GM10847 (cell line): Measurements from ENCODE around the gene SKOR2.

Experiments
- POLR2A ChIP-seq: IDR thresholded peaks from 2 replicates; pipeline ENCODE4 v1.6.1; 2011; ENCODE audit not compliant: insufficient read length; ENCODE audit errors: extremely low read depth

The SKOR2 gene

DNA sequence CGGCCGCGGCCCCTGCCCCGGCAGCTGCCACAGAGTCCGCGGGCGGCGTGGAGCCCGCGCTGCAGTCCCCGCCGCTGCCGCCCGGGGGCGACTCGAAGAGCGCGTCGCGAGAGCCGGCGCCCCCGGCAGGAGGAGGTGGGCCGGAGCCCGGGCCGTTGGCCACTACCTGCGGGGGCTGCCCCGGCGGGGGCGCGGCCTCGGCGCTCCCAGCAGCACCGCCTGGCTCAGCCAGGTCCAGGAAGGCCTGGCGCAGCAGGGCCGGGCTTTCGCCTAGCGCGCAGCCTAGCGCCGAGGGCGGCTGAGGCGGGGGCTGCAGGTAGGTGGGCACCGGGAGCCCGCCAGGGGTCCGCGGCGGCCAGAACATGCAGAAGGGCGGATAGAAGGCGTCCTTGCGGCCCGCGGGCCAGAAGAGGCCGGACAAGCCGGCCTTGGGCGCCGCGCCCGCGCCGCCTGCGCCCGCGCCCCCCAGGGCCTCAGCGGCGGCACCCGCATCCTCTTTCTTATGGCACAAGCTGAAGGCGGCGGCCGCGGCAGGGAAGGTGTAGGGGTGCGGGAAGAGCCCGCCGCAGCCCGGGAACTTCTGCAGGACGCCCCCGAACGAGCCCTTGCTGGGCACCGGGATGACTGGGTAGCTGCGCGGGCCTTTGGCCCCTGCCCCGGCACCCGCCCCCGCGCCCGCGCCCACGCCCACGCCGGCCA, 3.9 kb downstream of the SKOR2 start:
- TF ChIP-seq POLR2A = no peak

DNA sequence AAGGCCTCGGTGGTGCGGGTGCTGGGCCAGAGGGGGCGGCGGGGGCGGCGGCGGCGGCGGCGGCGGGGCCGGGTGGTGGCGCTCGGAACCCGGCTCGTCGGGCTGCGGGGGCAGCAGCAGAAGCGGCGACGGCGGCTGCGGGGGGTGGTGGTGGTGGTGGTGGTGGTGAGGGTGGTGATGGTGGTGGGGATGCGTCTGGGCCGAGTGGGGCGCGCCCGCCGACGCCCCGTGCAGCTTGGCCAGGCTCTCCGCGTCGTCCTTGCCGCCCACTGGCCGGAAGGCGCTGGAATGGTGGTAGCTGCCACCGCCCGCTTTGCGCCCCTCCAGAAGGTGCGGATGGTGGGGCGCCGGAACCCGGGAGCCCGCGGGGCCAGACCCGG, 4.4 kb downstream of the SKOR2 start:
- TF ChIP-seq POLR2A = no peak

DNA sequence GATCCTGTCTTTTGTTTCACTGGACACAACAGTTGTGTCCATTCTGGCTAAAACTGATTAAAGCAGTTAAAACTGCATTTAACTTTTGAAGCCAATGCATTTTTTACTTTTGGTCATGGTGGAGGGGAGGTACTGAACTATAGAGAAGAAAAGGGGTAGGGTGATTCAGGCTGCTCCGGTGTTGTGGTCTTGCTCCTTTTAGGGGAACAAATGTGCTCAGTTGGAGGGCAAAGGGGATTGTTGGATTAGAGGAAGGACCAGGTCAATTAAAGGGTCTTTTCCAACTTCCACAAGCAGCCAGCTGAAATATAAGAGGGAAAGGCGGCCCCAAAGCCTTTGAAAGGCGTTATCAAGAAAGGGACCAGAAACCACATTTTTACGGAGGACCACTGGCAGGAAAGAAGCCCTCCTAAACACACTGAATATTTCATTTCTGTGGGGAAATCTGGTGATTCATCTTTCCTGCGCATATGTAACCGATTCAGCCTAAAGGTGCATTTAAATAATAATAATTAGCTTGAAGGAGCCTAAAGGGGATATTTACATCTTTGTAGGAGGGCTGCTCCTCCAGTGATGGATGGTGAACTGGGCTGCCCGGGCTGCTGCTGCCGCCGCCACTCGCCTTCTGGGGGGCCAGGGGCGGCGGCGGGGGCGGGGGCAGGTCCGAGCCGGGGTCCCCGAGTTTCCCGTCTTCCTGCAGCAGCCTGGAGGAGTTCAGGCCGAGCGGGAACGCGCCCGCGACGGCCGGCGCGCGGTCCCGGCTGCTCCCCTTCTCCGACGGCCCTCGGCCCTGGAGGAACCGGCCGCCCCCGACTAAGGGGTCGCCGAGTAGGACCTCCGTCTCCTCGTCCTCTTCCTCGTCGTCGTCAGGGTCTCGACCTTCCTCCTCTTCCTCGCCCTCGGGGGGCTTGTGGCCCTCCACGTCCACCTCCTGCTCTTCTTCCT, 5.2 kb downstream of the SKOR2 start:
- no peak for TF ChIP-seq POLR2A

- TF ChIP-seq POLR2A = no peak
These were observed 7.4 kb downstream of the SKOR2 start for GRCh38 chr18:47244086-47244485.

DNA sequence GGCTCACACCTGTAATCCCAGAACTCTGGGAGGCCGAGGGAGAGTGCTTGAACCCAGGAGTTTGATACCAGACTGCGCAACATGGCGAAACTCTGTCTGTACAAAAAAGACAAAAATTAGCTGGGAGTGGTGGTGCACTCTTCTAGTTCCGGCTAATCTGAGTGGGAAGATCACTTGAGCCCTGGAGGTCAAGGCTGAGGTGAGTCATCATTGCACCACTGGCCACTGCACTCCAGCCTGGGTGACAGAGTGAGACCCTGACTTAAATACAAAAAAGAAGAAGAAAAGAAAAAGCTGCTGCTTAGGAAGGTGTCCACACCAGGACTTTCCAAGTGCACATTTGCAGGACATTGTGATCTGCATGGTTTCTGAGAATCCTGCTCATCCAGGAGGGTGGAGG, 16.4 kb downstream of the SKOR2 start:
- TF ChIP-seq POLR2A = no peak

GRCh38 chr18:47226660-47227059, 24.8 kb downstream of the SKOR2 start:
- no peak for TF ChIP-seq POLR2A

GRCh38 chr18:47215554-47216138, 35.8 kb downstream of the SKOR2 start:
- TF ChIP-seq POLR2A = no peak

DNA sequence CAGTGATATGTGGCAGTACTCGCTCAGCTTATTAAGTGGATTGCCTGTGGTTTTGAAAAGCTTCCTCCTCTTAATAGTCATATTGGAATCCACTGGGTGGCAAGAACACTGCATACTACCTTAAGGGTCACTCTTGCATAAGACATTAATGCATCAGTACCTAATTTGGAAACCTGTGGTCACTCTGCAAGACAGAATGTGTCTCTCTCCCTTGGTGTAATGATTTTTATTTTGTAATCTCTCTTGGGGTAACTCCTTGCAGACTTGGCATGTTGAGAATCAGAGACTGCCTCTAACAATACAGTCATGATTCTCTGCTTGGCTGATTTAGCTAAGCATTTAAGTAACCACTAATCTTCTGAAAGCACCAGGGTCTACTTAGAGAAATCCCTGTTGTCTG, 42.3 kb downstream of the SKOR2 start:
- no peak for TF ChIP-seq POLR2A

DNA sequence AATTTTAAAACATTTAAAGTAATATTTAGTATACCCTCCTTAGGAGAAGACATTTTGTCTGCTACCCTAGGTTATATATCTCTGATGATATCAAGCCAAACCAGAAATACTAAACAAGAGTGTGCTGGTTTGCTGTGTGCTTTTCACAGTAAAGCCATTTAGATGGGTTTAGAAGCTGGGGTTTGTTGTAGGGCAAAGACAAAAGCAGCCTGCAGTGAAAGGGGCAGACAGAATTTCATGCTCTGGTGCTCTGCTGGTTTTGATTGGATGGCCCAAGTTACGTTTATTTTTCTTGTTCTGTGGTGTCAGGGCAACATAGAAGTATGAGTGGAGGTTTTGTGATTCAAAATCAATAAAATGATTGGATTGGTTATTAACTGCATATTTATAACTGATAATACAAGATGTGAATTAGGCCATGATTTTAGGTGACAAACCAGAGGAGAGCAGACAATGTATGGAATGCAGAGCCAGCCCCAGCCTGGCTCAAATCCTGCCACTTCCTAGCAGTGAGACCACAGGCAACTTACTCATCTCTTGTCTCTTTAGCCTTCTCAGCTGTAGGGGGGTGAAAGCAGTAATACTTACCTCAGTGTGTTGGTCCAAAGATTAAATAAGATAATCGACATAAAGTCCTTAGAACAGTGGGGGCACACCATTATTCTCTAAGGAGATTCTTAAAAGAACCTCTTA, 44.4 kb downstream of the SKOR2 start:
- TF ChIP-seq POLR2A = no peak

DNA sequence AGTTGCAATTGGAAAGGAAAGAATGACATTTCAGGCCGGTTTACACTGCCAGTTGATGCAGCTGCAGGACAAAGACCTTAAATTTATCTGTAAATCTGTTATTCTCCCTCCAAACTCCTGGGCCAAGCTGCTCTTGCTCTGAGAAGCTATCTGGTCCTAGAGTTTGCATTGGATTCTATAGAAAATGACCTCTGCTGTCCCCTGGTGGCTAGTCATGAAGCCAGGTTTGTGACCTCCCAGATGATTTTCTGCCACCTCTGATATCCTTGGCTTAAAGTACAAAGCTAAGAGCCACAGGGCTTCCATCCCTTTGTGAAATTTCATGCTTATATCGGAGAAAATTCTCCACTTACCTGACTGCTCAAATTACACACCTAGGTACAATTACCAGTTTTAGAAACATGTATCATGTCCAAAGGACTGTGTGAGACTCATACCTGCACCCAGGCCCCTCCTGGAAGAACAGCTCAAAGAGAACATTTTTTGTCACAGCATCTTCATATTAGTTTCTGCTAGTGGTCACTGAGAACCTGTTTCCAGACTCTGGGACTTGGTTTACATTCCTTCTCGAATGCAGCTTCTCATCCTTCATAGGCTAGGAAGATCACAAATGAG, 46.4 kb downstream of the SKOR2 start:
- no peak for TF ChIP-seq POLR2A

DNA sequence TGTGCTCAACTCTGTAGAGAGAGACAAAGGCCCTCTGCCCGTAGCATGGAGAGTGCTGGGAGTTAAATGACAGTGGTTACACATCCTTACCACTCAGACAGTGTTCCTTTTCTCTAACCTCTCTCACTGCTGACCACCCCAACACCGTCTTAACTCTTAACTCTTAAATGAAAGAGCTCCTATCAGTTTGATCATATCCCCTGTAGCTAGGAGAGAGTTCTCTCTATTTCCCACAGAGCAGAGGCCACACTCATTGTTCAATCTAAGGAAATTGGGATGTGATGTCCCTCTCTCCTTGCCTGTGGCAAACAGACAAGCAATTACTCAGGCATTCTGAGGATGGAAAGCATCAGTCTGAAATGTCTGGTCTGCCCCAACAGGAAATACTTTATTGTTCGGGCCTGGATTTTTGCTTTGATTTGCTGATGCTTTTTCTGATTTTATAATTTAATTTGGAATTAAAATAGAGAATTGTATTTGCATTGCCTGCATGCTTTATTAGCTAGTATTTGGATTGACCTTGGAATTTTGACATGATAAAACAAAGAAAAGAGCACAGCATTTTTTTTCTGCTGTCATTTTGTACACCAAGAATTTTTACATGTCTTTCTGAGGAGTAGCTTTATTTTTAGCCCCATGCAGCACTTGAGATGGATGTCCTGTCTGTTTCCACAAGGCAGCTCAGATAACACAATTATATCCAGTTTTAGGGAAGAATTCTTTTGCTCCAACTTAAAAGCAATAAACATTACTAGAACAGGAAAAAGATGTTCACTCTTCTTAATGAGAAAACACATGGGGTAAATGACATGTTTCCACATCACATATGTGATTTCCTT, 47.6 kb downstream of the SKOR2 start:
- no peak for TF ChIP-seq POLR2A

- no peak for TF ChIP-seq POLR2A
These were observed 59.5 kb downstream of the SKOR2 start for GRCh38 chr18:47191961-47192360.

- no peak for TF ChIP-seq POLR2A
These were observed 63.7 kb downstream of the SKOR2 start for GRCh38 chr18:47187721-47188120.

DNA sequence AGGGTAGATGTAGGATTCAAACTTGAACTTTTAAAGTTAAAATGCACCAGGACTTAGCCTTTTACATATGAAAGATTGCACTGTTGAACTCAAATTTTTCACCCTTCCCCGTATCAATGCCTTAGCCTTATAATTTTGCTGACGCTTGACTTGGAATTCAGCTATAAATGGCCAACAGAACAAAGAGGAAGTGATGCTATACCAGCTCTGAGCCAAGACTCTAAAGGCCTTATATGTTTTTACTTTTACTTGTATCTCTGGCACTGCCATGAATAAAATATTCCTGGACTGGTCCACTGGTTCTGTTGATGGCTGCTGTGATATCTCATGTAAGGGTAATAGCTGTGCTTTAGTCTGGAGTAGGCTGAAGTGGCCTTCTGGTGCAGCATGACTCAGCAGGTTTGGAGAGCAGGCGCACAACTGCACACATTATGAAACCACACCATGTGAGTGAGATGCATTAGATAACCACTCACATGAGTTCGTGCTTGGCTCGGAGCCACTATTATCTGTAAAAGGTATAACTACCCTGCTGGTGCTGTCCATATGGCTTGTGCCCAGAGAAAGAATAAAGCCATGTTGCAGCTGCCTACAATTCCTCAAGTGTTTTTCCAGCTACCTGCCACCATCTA, 66.9 kb downstream of the SKOR2 start:
- TF ChIP-seq POLR2A = no peak
